GM19438 (cell line): Measurements from ENCODE around the gene CELSR2.
"Not testable (repeated sequence)": the region's sequence is repeated elsewhere in the genome, so short reads cannot be mapped to it uniquely, and the experiment has no call there.

Source experiments
- ATAC-seq: cut with Tn5 transposase; IDR thresholded peaks from one replicate; pipeline ENCODE4 v1.9.1; 2021; ENCODE audit warnings: low read depth; ENCODE audit not compliant: unreplicated experiment

The CELSR2 gene

DNA sequence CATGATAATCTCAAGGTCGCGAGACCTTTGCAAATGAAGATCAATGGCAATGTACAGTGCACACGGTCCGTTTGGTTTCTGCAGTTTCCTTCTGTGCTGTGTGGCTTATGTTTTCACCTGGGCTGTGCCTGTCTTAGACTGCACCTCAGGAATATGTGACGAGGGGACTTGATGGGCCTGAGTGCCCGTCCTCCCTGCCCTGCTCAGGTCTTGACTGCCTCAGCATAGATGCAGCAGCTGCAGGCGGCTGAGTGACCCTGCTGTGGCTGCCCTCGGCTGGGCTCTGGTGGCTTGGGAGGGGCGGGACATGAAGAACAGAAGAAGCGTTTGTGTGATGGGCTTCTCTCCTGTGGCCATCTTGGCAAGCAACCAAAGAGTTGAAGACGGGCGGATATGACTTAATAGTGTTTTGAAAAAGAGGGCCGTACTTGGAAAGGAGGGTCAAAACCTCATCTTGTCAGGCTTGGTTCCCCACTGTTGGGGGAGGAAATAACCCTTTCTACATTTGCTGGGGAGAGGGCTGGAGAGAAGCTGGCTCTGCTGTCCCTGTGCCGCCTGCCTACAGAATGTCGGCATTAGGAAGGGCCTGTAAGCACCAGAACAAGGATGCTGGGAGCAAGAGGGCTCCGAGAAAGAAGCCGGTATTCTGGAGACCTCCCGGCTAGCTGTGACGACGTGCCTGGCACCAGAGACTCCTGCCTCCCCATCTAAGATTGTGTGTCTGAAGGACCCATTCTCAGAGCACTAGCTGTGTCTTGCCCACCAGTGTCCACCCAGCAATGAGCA, 50.4 kb downstream of the CELSR2 start:
- no peak for ATAC-seq

DNA sequence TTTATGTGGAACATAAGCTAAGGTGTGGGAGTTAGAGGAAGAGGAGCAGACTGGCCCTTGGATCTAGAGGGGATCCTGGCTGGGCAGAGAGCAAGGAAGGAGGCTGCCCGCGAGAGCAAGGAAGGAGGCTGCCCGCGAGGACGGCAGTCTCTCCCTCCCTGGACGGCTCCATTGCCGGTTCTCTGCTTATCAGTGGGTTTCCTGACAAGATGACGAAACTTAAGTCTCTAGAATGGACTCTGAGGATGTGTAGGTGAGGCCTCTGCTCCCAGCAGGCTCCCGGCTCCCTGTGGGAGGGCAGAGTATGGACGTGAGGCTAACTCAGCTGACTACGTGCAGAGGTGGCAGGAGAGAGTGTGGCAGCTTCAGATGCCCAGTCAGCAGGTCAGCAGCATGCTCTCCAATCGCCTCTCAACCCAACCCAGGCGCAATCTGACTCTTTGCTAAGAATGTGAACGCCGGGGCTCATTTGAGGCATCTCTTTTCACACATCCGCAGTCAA, 51.4 kb downstream of the CELSR2 start:
- ATAC-seq: no peak

DNA sequence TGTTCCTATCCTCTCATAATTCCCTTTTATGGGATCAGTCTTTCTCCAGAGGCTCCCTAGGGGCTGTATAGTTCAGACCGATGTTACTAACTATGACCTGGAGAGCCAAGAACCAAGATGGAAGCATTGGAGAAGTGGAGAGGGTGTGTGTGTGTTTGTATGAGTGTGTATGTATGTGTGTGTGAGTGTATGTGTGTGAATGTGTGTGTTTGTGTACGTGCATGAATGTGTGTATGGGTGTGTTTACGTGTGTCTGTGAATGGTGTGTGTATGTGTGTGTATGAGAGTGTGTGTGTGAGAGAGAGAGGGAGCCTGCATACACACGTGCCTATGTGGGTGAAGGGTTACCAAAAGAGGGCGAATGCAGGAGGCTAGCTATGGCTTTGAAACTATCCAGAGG, 52.5 kb downstream of the CELSR2 start:
- ATAC-seq: no peak

DNA sequence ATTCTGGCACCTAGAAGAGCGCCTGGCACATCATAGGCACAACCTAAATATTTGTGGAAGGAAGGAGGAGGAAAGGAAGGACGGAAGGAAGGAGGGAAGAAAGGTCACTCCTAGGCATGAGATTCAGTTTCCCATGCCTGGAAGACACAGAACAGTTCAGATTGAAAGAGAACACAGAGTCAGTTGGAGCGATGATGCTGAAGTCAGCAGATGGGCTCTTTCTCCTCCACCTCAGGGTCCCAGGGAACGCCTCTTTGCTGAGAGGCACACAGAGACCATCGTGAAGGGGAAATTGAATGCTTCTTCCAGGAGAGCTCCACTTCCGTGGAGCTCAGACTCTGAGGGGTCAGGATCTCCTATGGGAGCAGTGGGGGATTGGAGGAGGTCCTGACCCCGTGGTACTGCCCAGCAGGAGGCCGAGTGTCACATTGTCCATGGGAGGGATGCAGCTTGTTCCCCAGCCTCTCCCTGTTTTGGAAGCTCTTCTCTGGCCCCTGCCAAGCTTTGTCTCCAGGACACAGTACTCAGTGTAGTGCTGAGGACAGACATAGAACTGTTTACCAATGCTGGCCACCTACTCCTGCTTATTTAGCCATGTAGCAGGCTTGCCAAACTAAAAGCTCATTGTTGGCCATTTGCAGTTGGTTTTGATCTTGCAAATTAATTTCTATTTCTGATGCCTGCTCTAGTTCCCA, 55.0 kb downstream of the CELSR2 start:
- ATAC-seq: no peak

DNA sequence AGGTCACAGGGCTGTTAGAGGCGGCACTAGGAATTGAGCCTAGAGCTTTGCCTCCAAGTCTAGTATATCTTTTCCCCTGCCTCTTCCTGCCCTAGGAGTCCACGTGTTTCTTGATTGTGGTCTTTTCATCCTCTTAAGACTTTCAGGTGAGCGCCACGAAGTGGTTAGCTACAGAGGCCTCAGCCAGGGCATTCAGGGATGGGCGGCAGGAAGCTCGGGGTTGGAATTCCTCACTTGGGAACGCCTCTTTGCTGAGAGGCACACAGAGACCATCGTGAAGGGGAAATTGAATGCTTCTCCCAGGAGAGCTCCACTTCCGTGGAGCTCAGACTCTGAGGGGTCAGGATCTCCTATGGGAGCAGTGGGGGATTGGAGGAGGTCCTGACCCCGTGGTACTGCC, 56.7 kb downstream of the CELSR2 start:
- ATAC-seq: not testable (repeated sequence)

DNA sequence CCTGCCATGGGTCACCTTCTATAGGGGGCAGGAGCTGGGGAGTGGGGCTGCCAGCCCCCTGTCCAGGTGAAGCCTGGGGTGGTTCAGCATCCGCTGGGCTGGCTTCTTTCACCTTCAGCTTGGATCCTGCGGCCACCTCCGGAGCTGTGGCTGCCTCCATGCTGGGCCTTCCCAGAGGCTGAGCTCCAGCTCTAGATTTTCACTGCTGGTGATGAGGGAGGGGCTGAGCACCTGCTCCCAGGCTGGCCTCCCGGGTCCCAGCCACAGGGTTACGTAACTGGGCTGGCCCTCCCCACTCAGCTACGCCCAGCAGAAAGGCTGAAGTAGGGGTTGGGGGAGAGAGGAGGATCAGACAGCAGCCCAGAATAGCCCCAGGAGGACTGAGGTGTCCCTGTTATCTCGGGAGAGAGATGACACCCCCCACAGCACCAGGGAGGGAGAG, 57.5 kb downstream of the CELSR2 start, which contains the start of gene MYBPHL:
Gene MYBPHL, minus strand, starts transcription at position 180 of the 442 bp plus-strand sequence. Its CDS starts 20 bp downstream, at position 160.
- ATAC-seq: no peak

DNA sequence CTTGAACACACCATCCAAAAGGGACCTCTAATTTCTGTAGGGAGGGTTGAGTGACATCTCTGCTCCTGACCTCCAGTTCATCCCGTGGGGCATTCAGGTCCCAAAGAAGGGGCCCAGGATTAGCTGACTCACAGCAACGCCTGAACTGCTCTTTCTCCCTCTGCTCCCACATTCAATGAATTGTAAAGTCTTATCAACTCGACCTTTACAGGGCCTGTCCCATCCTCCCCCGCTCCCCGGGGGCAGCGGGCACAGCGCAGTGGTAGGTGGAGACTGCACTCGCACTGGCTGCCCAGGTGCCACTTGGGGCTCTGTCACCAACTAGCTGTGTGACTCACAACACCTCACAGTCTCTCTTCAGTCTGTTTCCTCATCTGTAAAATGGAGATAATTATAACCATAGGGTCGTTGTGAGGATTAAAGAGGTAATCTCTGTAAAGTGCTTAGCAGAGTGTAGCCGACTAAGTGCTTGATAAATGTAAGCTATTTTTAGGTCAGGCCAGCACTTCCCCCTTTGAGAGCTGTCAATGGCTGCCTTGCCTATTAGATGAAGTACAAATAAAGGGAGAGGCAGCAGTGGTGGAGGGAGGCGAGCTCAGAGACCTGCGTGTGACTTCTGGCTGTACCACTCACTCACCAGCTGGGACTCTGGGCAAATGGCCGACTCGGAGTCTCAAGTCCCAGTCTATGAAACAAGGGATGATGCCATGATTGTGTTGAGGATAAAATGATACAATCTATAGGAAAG, 58.1 kb downstream of the CELSR2 start:
- no peak for ATAC-seq

DNA sequence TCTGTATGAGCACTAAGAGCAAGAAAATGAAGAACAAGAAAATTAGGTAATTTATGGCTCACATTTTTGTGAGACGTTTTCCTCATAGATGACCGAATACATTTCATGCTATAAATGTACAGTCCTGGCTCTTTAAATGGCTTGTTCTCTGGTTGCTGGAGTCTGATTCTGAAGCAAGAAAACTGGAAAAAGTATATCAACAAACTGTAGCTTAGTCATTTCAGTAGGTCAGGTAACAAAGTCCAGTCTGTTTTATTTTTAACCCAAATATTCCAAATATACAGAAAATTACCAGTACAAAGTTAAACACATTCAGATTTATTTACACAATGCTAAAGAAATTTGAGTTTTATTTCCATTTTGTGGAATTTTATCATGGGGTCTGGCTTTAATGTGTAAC, 60.0 kb downstream of the CELSR2 start:
- no peak for ATAC-seq

DNA sequence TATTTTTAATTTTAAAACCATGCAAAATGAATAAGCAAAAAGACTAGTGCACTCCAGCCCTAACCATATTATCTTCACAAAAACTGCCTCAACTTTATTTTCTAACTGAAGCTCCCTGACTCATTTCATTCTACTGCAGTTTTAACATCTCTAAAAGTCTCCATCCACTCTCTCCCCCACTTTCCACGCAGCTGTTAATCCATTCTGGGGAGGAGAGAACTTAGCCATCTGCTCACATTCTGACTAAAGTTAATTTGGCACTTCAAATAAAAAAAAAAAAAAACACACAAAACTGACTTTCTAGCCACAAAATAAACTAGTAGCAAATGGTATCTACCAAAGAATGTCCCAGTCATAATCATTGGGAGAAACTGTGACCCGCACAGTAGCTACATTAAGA, 62.9 kb downstream of the CELSR2 start:
- no peak for ATAC-seq

DNA sequence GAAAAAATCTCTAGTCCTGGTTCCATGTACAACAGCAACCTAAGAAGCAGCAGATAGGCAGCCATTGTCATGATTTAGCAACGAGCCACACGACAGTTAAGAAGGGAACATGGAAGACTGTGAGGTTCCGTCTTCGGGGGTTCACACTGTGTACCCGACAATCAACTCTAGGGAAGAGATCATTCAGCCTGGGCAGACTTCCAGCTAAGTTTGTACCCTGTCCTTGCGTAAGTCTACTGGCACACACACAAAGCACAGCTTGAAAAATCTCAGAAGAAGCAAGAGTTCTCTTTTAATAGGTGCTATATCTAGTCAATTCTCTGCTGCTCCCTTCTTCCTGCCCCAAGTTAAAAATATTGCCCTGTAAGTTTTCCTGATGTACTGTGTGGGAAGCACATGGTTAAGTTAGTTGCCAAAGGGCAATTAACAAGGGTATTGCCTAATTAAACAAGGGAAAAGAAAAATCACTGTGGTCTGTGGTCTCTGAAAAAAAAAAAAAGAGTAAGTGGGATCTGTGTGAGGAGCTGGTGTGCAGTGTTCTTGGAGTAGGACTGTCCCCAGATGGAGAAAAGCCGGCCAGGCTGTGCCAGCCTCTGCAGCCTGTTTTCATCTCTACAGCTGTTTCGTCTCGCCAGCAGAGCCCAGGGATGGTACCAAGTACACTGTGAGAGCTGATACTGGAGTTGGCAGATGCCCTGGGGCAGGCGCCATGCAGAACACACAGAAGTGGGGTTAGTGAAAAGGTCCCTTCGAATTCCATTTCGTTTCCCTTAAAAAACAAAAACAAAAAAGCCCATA, 63.8 kb downstream of the CELSR2 start:
- ATAC-seq: no peak

DNA sequence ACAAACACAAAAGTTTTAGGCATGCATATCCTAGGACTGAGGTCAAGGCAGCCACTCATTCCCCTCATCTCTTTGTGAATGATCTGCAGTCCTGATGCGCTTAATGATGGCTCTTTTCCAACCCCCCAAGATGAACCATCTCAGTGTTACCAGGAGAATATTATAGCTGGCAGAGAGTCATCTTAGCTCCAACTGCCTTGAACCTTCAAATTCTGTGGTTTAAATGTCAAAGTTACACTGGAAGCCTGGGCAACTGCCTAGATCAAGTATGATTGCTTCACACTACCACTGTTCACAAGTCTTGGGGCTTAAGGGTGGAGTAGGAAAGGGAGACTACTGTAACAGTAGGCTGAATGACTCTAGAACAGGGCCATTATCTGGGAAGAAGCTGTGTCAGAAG, 65.5 kb downstream of the CELSR2 start:
- no peak for ATAC-seq

DNA sequence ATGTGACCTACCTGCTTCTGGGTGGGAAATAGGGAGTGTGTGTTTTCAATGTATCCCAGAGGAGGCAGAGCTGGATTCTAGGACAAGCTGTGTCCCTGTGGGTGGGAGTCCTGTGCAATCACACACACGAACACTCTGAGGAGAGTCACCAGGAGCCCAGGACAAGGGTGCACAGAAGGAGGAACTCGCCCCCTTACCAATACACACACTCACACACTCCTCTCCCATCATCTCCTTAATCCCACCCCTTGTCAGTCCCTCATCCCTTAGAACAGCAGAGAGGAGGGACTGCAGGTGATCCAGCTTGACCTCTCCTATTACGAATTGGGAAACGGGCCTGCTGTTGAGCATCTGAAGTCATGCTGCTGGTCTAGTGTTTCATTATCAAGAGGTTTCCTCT, 65.9 kb downstream of the CELSR2 start:
- ATAC-seq: no peak

DNA sequence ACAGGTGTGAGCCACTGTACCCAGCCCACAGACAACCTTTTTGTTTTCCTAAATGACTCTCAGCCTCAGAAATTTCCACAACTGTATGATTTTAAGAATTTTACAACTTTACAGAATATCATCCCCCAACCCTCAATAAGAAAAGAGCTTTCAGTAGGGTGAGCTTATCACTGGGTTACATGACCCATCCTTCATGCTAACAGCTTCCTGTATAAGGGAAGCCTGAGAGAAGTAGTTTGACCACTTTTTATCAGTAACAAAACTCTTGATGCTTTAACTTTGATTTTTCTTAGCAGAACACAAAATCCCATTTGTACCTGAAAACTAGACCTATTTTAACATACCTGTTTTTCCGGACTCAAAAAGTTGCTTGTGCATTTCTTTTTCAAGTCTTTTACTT, 67.2 kb downstream of the CELSR2 start:
- ATAC-seq: no peak

DNA sequence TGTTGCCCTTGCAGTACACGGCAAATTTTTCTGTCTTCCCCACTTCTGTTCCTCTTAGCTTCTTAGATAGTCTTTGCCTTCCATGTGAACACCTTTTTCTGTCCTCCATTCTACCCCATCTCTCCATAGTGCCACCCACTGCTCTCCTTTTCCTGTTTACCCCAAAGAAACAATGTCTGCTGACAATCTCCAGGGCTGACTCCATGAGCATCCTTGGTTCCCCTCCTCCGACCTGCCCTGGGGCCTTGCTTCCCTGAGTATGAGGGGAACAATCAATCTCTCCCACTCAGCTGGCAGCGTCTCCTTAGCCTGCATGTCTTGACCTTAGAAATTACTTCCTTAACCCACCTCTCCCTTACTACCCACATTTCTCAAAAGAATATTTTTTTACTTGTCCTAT, 69.8 kb downstream of the CELSR2 start:
- ATAC-seq: no peak

DNA sequence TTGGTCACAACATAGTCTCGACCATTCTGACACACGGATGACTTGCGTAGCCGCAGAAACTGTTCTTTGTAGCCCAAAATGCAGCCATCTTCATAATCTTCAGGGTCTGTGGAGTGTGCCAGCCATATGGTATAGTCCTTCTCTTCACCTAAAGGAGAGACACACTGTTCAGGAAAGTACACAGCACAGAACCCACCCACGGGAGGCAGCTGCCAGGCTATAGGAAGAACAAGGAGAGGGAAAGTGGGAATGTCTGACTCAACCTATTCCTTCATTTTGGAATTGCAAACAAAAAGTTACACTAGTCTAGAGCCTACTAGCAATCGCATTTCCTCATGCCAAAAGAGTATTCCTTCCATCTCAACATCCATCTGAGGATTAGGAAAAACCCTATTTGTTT, 73.6 kb downstream of the CELSR2 start:
- no peak for ATAC-seq
